Skeletal muscle tissue (tissue), 4 donors: Measurements from ENCODE around the gene TEKT3. TPM values are rescaled to one million over a fixed set of nuclear protein-coding genes. Genes with fewer than 3 reads are reported as not detected.

ENCODE experiments used
- H3K27ac ChIP-seq: one replicate; pipeline ENCODE4 v1.7.0; 2013; ENCODE audit warnings: mild to moderate bottlenecking, low read depth, low read length, inconsistent platforms
- H3K27me3 ChIP-seq, 3 donors: one replicate each; pipeline ENCODE4 v1.7.0; 2013; ENCODE audit warnings: low read length in 3 of 3; ENCODE audit not compliant: control insufficient read depth in 3 of 3, insufficient read depth in 3 of 3
- H3K36me3 ChIP-seq, 3 donors: one replicate each; pipeline ENCODE4 v1.7.0; 2013; ENCODE audit warnings: low read length in 3 of 3; ENCODE audit not compliant: control insufficient read depth in 3 of 3, insufficient read depth in 3 of 3
- H3K4me1 ChIP-seq, 3 donors: one replicate each; pipeline ENCODE4 v1.7.0; 2013; ENCODE audit warnings: low read length in 3 of 3, mild to moderate bottlenecking in 3 of 3; ENCODE audit not compliant: control insufficient read depth in 3 of 3, insufficient read depth in 3 of 3
- H3K4me3 ChIP-seq, 3 donors: one replicate each; pipeline ENCODE4 v1.7.0; 2013; ENCODE audit warnings: low read length in 3 of 3
- H3K9ac ChIP-seq, 3 donors: one replicate each; pipeline ENCODE4 v1.7.0; 2013; ENCODE audit warnings: low read length in 3 of 3, mild to moderate bottlenecking in 3 of 3, moderate library complexity in 2 of 3, low read depth in 1 of 3
- H3K9me3 ChIP-seq, 3 donors: one replicate each; pipeline ENCODE4 v1.7.0; 2013; ENCODE audit warnings: low read length in 3 of 3; ENCODE audit not compliant: control insufficient read depth in 3 of 3
- total RNA-seq: library from RNA; depleted of rRNA; stranded (reverse); fragments of >200 nt; gene quantifications from one replicate; pipeline ENCODE4 v1.2.3, GENCODE V29; 2014
- donor health status: Osteomylitis.

TEKT3 gene
- total RNA-seq, 1 donor from 2014 or later, result not detected

DNA sequence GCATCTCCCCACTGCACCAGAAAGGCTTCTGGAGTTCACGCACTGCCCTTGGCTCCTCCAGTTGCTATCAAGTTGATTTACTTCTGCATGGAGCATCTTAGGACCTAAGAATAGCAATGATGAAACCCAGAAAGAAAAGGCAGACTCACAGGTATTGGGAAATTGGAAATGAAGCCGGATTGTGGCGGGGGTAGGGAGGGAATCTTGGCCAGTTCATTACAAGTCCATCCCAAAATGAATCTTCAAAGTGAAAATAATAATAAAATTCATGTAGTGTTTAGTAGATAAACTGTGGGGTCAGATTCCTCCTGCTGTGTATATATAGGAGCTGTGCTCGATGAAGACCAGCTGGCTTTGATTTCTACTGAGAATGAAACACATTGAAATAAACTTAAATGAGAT lies 33.7 kb downstream of the TEKT3 start:
- Histone ChIP-seq H3K27ac (no peak overlapping the region), H3K36me3 (no peaks in the 10 kb centered on the region), H3K4me3 (no peak overlapping the region), H3K9me3 (no peaks in the 10 kb centered on the region), H3K4me1 (peaks cover 7 to 36% (median 28%) of the 10 kb centered on the region in 3 donors), H3K9ac (no peak overlapping the region), H3K27me3 (no peaks in the 10 kb centered on the region)

DNA sequence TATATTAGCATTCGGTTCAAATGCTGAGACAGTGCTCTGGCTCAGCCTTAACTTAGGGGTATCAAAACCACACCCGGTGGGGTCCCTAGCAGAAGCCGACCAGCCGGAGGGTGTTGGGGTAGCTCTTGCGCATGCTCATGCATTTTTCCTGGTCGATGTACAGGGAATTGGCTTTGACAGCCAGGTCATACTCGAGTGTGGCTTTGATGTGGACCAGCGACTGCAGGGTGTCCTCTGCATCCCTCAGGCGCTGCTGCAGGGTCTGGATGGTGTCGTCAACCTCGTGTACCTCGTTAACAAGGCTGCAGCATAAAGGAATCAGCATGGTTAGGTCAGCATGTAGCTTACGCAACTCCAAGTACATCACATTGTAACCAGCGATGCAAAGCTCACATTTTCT lies 37.5 kb downstream of the TEKT3 start:
- no peaks in the 10 kb centered on the region for H3K27me3 ChIP-seq
- H3K9me3 ChIP-seq, result no peaks in the 10 kb centered on the region
- H3K4me1 ChIP-seq, result peaks cover 7 to 22% (median 21%) of the 10 kb centered on the region in 3 donors
- H3K36me3 ChIP-seq, result no peaks in the 10 kb centered on the region
- no peak overlapping the region for H3K4me3 ChIP-seq
- no peak overlapping the region for H3K9ac ChIP-seq
- no peak overlapping the region for H3K27ac ChIP-seq

DNA sequence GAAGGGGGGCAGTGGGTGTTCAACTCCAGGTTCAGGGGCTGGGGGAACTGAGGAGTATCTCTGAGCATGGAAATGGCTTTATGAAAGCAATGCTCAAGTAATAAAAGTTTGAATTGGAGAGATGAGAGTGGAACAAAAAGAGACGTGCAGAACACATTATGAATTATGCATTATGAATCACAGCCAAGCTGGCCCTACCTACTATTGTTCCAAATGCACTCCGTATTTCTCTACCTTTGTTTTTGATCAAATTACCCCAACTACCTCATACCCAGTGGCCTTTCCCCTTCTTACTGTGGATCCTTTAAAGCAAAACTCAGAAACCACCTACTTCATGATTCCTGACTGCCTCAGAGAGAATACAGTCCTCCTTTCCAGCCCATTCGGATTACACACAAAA lies 38.1 kb downstream of the TEKT3 start:
- Histone ChIP-seq H3K27me3 (no peaks in the 10 kb centered on the region), H3K4me3 (no peak overlapping the region), H3K9ac (no peak overlapping the region), H3K9me3 (no peaks in the 10 kb centered on the region), H3K4me1 (peaks cover 7 to 19% (median 16%) of the 10 kb centered on the region in 3 donors), H3K36me3 (no peaks in the 10 kb centered on the region), H3K27ac (no peak overlapping the region)

DNA sequence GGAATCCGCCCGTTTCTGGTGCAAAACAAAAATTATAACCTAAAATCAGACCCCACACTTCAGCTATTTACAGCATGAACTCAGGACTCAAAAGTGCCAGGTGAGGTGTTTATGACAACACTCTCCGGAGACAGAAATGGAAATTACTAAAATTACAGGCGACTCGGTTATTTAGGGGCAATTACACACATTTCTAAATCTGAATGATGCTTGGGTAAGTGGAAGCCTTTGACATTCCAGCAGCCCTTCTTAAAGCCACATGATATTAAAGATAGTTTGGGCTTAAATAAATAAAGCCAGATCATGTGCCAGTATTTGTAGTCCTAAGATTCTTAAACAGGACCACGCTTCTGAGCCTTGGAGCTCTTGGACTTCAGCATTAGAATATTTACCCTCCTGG lies 39.6 kb downstream of the TEKT3 start:
- H3K27me3 ChIP-seq, result no peaks in the 10 kb centered on the region
- H3K9me3 ChIP-seq, result no peaks in the 10 kb centered on the region
- no peak overlapping the region for H3K27ac ChIP-seq
- no peaks in the 10 kb centered on the region for H3K36me3 ChIP-seq
- H3K4me3 ChIP-seq, result no peak overlapping the region
- peaks cover 2 to 6% (median 5%) of the 10 kb centered on the region in 3 donors for H3K4me1 ChIP-seq
- no peak overlapping the region for H3K9ac ChIP-seq

- Histone ChIP-seq H3K27ac (no peak overlapping the region), H3K4me3 (no peak overlapping the region), H3K9me3 (no peaks in the 10 kb centered on the region), H3K27me3 (no peaks in the 10 kb centered on the region), H3K9ac (no peak overlapping the region), H3K4me1 (peaks cover 0 to 3% (median 2%) of the 10 kb centered on the region in 3 donors), H3K36me3 (no peaks in the 10 kb centered on the region)
Observed at GRCh38 chr17:15298176-15298575, 43.2 kb downstream of the TEKT3 start.

DNA sequence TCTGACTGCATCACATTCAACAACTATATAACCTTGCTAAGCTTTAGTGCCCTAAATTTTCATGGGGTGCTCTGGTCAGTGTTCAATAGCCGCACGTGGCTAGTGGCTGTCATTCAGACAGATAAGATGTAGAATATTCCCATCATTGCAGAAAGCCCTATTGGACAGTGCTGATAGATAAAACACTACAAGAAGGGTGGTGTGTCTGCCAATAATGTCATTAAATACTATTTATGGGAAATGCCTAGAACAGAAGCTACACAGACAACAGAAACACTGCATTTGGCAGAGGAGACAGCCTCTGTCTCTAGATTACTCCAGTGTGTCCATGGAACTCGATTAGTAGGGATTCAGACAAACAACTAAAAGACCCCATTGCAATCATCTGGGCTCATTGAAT lies 47.8 kb downstream of the TEKT3 start:
- no peaks in the 10 kb centered on the region for H3K27me3 ChIP-seq
- no peak overlapping the region for H3K4me3 ChIP-seq
- no peak overlapping the region for H3K27ac ChIP-seq

DNA sequence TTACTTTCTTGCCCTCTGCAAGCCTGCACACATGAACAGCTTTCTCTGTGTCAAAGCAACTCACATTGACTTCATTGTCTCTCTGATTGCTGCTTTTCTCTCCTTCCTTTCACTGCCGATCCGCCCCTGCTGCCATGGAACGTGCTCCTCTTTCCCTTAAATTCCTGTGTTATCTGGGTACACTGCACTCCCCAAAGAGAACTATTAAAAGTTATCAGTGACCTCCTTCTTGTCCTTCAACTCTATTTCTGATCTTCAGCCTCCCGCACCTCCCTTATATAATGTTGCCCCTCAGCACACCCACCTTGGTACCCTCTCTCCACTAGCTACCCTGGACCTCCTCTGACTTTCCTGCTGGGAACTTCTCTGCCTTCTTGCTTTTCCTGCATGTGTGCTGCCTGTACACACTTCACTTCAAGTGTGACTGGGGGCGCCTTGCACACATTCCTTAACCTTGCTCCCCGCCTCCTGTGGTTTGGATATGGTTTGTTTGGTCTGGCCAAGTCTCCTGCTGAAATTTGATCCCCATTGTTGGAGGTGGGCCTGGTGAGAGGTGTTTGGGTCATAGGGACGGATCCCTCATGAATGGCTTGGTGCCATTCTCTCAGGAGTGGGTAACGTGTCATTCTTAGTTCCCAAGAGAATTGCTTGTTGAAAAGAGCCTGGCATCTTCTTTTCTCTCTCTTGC lies 49.6 kb downstream of the TEKT3 start:
- Histone ChIP-seq H3K36me3 (no peaks in the 10 kb centered on the region), H3K9ac (no peak overlapping the region), H3K27me3 (no peaks in the 10 kb centered on the region), H3K9me3 (no peaks in the 10 kb centered on the region), H3K4me3 (no peak overlapping the region), H3K27ac (no peak overlapping the region), H3K4me1 (no peaks in the 10 kb centered on the region)

More for the DNA sequence above, 47.8 kb downstream of the TEKT3 start:
- H3K9ac ChIP-seq, result no peak overlapping the region
- H3K9me3 ChIP-seq, result no peaks in the 10 kb centered on the region
- H3K4me1 ChIP-seq, result no peaks in the 10 kb centered on the region
- H3K36me3 ChIP-seq, result no peaks in the 10 kb centered on the region

GRCh38 chr17:15290605-15291004 lies 50.8 kb downstream of the TEKT3 start:
- H3K36me3 ChIP-seq, result no peaks in the 10 kb centered on the region
- H3K4me1 ChIP-seq, result peaks cover 0 to 5% (median 4%) of the 10 kb centered on the region in 3 donors
- H3K9ac ChIP-seq, result no peak overlapping the region
- no peak overlapping the region for H3K27ac ChIP-seq
- H3K27me3 ChIP-seq, result no peaks in the 10 kb centered on the region
- H3K4me3 ChIP-seq, result no peak overlapping the region
- no peaks in the 10 kb centered on the region for H3K9me3 ChIP-seq

DNA sequence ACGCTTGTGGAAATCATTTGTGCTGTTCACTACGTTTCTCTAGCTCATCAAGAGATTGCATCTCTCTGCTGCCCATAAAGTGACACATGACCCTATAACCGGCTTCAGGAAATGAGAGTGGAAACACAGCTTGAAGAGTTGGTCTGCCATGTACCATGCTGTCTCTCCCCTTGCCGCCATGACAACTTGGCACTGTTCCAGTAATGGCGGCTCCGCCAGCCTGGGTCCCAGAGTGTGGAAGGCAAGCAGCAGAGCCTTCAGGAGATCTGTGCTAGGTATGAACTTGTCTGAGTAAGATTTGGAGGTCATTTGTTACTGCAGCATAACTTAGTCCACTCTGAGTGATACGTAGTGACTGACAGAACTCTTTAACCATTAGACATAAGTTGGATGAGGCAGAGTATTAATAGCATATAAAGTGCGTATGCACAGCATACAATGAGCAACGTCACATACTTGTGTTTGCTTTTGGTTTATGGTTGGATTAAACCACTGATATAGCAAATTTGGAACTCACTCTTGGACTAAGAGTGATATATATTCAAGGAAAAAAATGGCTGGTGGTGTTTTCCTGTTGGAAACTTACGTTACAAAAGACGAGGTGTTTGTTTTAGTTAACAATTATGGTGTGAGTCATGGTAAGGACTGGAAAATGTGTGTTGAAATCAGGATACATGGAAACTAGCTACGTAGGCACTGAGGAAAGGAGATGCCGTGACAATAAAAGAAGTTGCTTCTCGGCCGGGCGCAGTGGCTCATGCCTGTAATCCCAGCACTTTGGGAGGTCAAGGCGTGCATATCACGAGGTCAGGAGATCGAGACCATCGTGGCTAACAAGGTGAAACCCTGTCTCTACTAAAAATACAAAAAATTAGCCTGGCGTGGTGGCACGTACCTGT lies 51.9 kb downstream of the TEKT3 start:
- Histone ChIP-seq H3K4me1 (peaks cover 0 to 8% (median 5%) of the 10 kb centered on the region in 3 donors), H3K9ac (no peak overlapping the region), H3K4me3 (no peak overlapping the region), H3K9me3 (no peaks in the 10 kb centered on the region), H3K27ac (no peak overlapping the region), H3K27me3 (no peaks in the 10 kb centered on the region), H3K36me3 (no peaks in the 10 kb centered on the region)

- Histone ChIP-seq H3K36me3 (no peaks in the 10 kb centered on the region), H3K9me3 (no peaks in the 10 kb centered on the region), H3K9ac (no peak overlapping the region), H3K27me3 (no peaks in the 10 kb centered on the region), H3K4me3 (no peak overlapping the region), H3K27ac (no peak overlapping the region), H3K4me1 (peaks cover 0 to 8% (median 5%) of the 10 kb centered on the region in 3 donors)
Observed at GRCh38 chr17:15288859-15289258, 52.5 kb downstream of the TEKT3 start.
